OCI-LY1 (cell line): ENCODE results near the gene MECR.

ENCODE experiments used
- H2AFZ ChIP-seq: fragments of 200-600 bp; sonication (generic), shearing (Covaris generic); 2 replicates; pipeline ENCODE4 v1.6.0; 2014; ENCODE audit warnings: antibody characterized with exemption, mild to moderate bottlenecking, low read length
- H3F3A ChIP-seq: fragments of 200-600 bp; sonication (generic), shearing (Covaris generic); 2 replicates; pipeline ENCODE4 v1.6.0; 2014; ENCODE audit warnings: mild to moderate bottlenecking, antibody characterized with exemption, low read length, moderate library complexity; ENCODE audit not compliant: insufficient read depth
- H3K27ac ChIP-seq: fragments of 200-600 bp; sonication (generic); 2 replicates; pipeline ENCODE4 v1.5.1; 2014; ENCODE audit warnings: low read length, mixed run types, mild to moderate bottlenecking, low read depth; ENCODE audit not compliant: poor library complexity, severe bottlenecking
- H3K27me3 ChIP-seq: fragments of 200-600 bp; sonication (generic); 2 replicates; pipeline ENCODE4 v1.6.0; 2014; ENCODE audit warnings: antibody characterized with exemption, mild to moderate bottlenecking, low read length, moderate library complexity; ENCODE audit not compliant: insufficient read depth
- H3K36me3 ChIP-seq: fragments of 200-600 bp; sonication (generic); 2 replicates; pipeline ENCODE4 v1.6.1; 2014; ENCODE audit warnings: mild to moderate bottlenecking, antibody characterized with exemption, low read length, moderate library complexity, mixed read lengths; ENCODE audit not compliant: insufficient read depth
- H3K4me1 ChIP-seq: fragments of 200-600 bp; sonication (generic); 2 replicates; pipeline ENCODE4 v1.5.1; 2014; ENCODE audit warnings: mild to moderate bottlenecking, low read length, moderate library complexity; ENCODE audit not compliant: insufficient read depth, severe bottlenecking
- H3K4me2 ChIP-seq: fragments of 200-600 bp; sonication (generic), shearing (Covaris generic); 2 replicates; pipeline ENCODE4 v1.6.1; 2014; ENCODE audit warnings: low read length
- H3K4me3 ChIP-seq: fragments of 200-600 bp; sonication (generic); 2 replicates; pipeline ENCODE4 v1.5.1; 2014; ENCODE audit warnings: low read length, low read depth, mild to moderate bottlenecking, mixed read lengths; ENCODE audit not compliant: poor library complexity, severe bottlenecking
- H3K79me2 ChIP-seq: fragments of 200-600 bp; shearing (Covaris generic); 2 replicates; pipeline ENCODE4 v1.6.1; 2016; ENCODE audit warnings: mixed run types, low read length, mixed read lengths; ENCODE audit not compliant: insufficient read depth
- H3K9ac ChIP-seq: fragments of 200-600 bp; sonication (generic), shearing (Covaris generic); 2 replicates; pipeline ENCODE4 v1.6.1; 2014; ENCODE audit warnings: mild to moderate bottlenecking, low read length, mixed read lengths
- H3K9me2 ChIP-seq: fragments of 200-600 bp; sonication (generic), shearing (Covaris generic); 2 replicates; pipeline ENCODE4 v1.6.1; 2014; ENCODE audit warnings: low read depth, mild to moderate bottlenecking, low read length, mixed read lengths
- H3K9me3 ChIP-seq: fragments of 200-600 bp; shearing (Covaris generic); 2 replicates; pipeline ENCODE4 v1.6.1; 2014; ENCODE audit warnings: low read length, mixed read lengths
- H4K20me1 ChIP-seq: fragments of 200-600 bp; sonication (generic), shearing (Covaris generic); 2 replicates; pipeline ENCODE4 v1.6.0; 2016; ENCODE audit warnings: mild to moderate bottlenecking, low read length; ENCODE audit not compliant: insufficient read depth
- CTCF ChIP-seq: fragments of 200-600 bp; sonication (generic), shearing (Covaris generic); IDR thresholded peaks from 2 replicates; pipeline ENCODE4 v1.5.1; 2017; ENCODE audit warnings: mild to moderate bottlenecking, antibody characterized with exemption, low read length, moderate library complexity, mixed read lengths
- EZH2 ChIP-seq: fragments of 200-600 bp; sonication (generic), shearing (Covaris generic); IDR thresholded peaks from 2 replicates; pipeline ENCODE4 v1.8.0; 2017; ENCODE audit warnings: borderline replicate concordance, mixed run types, mild to moderate bottlenecking, antibody characterized with exemption, low read length, moderate library complexity, mixed read lengths

MECR gene

DNA sequence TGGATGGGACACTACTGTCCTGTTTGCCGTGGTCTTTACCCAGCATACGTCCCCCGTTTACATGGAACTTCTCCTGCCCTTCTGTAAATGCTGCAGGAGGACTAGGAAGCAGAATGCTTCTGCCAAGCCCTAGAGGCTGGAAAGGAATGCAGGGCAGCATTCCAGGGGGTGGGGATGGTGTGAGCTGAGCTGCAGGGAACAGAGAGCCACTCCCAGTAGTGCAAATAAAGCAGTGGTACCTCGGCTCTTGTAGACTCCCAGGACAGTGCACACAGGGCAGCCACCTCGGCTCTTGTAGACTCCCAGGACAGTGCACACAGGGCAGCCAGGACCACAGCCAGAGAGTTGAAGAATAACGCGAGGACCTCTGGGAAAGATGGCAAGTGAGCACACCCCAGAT lies 41.0 kb upstream of the MECR start:
- no peak overlapping the region for H2AFZ ChIP-seq
- H3K9me2 ChIP-seq = no peaks in the 10 kb centered on the region

GRCh38 chr1:29270929-29271521 lies 40.3 kb upstream of the MECR start:
- Histone ChIP-seq H3K79me2 (no peaks in the 10 kb centered on the region), H3K4me2 (no peak overlapping the region), H3F3A (no peaks in the 10 kb centered on the region), H3K27ac (no peak overlapping the region), H3K27me3 (no peaks in the 10 kb centered on the region; the same call in 1 of the 2 replicates), H3K4me1 (no peaks in the 10 kb centered on the region), H3K9me3 (no peaks in the 10 kb centered on the region), H2AFZ (no peak overlapping the region), H3K9ac (no peak overlapping the region), H3K9me2 (no peaks in the 10 kb centered on the region), H3K36me3 (no peaks in the 10 kb centered on the region), H4K20me1 (no peaks in the 10 kb centered on the region), H3K4me3 (no peak overlapping the region)
- no peak for TF ChIP-seq CTCF
- no peak for TF ChIP-seq EZH2

More for the DNA sequence above, 41.0 kb upstream of the MECR start:
- Histone ChIP-seq H3K4me1 (no peaks in the 10 kb centered on the region), H3K9me3 (no peaks in the 10 kb centered on the region), H4K20me1 (no peaks in the 10 kb centered on the region), H3K79me2 (no peaks in the 10 kb centered on the region), H3F3A (no peaks in the 10 kb centered on the region), H3K9ac (no peak overlapping the region), H3K4me2 (no peak overlapping the region), H3K27me3 (no peaks in the 10 kb centered on the region; the same call in 1 of the 2 replicates), H3K36me3 (no peaks in the 10 kb centered on the region), H3K4me3 (no peak overlapping the region), H3K27ac (no peak overlapping the region)
- no peak for TF ChIP-seq EZH2
- no peak for TF ChIP-seq CTCF

DNA sequence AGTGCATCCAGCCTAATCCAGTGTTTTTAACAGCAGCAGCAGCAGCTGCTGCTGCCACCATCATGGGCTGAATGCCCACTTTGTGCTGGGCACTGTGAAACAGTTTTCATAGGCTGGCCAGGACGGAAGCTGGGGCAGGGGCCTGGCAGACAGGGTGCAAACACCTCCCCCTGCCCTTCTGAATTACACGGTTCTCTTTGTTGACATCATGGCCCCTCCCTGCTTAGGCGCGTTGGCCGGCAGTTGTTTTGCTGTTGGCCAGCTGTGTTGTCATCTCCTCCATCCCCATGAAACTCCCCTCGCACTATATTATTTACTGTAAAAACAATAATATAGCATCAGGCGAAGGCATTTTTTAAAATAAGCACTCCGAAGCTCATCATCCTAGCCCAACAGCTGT lies 38.6 kb upstream of the MECR start:
- Histone ChIP-seq H2AFZ (no peak overlapping the region), H3K4me2 (no peak overlapping the region), H4K20me1 (no peaks in the 10 kb centered on the region), H3K79me2 (no peaks in the 10 kb centered on the region), H3K4me3 (no peak overlapping the region), H3K9me3 (no peaks in the 10 kb centered on the region), H3K27ac (no peak overlapping the region), H3K9me2 (no peaks in the 10 kb centered on the region), H3K36me3 (no peaks in the 10 kb centered on the region), H3K9ac (no peak overlapping the region), H3K27me3 (no peaks in the 10 kb centered on the region; the same call in 1 of the 2 replicates), H3K4me1 (no peaks in the 10 kb centered on the region), H3F3A (no peaks in the 10 kb centered on the region)
- TF ChIP-seq EZH2 (no peak), CTCF (no peak)
